ENCODE data around the gene MTERF4. TPM values are rescaled to one million over a fixed set of nuclear protein-coding genes. Genes with fewer than 3 reads are reported as not detected.

The MTERF4 gene
- total RNA-seq, 1 donor from 2014 or later, result 42.2 TPM

- Mint-ChIP-seq H3K36me3 (peaks cover 19% of the 10 kb centered on the region), H3K9me3 (no peaks in the 10 kb centered on the region), H3K4me3 (no peak overlapping the region), H3K4me1 (no peaks in the 10 kb centered on the region), H3K27ac (no peak overlapping the region), H3K27me3 (ENCODE audit: insufficient read depth, low read depth) (no peaks in the 10 kb centered on the region)
- H3K27me3 ChIP-seq, result no peaks in the 10 kb centered on the region
- peaks cover 15% of the 10 kb centered on the region for H4K20me1 ChIP-seq (ENCODE audit: low read depth)
- H3K4me1 ChIP-seq, result no peaks in the 10 kb centered on the region
- H3K9me3 ChIP-seq (ENCODE audit: low read depth), result no peaks in the 10 kb centered on the region
- H3K9ac ChIP-seq, result no peak overlapping the region
- no peak for TF ChIP-seq EZH2phosphoT487 (IDR thresholded peaks at IDR 0.05)
- TF ChIP-seq, protein P1, sequence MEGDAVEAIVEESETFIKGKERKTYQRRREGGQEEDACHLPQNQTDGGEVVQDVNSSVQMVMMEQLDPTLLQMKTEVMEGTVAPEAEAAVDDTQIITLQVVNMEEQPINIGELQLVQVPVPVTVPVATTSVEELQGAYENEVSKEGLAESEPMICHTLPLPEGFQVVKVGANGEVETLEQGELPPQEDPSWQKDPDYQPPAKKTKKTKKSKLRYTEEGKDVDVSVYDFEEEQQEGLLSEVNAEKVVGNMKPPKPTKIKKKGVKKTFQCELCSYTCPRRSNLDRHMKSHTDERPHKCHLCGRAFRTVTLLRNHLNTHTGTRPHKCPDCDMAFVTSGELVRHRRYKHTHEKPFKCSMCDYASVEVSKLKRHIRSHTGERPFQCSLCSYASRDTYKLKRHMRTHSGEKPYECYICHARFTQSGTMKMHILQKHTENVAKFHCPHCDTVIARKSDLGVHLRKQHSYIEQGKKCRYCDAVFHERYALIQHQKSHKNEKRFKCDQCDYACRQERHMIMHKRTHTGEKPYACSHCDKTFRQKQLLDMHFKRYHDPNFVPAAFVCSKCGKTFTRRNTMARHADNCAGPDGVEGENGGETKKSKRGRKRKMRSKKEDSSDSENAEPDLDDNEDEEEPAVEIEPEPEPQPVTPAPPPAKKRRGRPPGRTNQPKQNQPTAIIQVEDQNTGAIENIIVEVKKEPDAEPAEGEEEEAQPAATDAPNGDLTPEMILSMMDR (IDR thresholded peaks at IDR 0.05), result no peak
- TF ChIP-seq EZH2 (IDR thresholded peaks at IDR 0.05), result no peak
- H3K36me3 ChIP-seq, result peaks cover 7% of the 10 kb centered on the region
- no peak overlapping the region for H3K4me2 ChIP-seq
- DNase-seq (ENCODE audit: low spot score), result no peak
- H3K4me3 ChIP-seq, result no peak overlapping the region
- no peak overlapping the region for H2AFZ ChIP-seq (replicated peaks)
- peaks cover 4% of the 10 kb centered on the region for H3F3A ChIP-seq (ENCODE audit: low read depth)
- H3K27ac ChIP-seq, result no peak overlapping the region
- H3K79me2 ChIP-seq (ENCODE audit: low read depth), result no peaks in the 10 kb centered on the region
These were observed 10.2 kb downstream of the MTERF4 start for GRCh38 chr2:241091734-241092445.

DNA sequence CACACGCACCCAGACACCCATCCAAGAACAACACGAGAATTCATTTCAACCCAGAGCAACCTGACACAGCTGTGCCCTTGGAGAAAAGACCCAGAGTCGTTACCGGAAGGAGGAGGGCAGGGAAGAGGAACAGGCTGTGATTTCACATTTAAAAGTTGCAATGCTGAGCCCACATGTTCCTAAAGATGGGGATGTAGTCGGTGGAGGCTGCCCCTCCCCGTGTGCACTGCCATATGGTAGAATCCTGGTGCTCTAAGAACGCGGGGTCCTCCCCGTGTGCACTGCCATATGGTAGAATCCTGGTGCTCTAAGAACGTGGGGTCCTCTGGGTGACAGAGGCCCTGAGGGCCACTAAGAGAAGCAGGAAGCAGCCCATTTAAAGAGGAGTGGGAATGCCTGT is 10.9 kb downstream of the MTERF4 start:
- peaks cover 4% of the 10 kb centered on the region for H3F3A ChIP-seq (ENCODE audit: low read depth)
- no peaks in the 10 kb centered on the region for H3K9me3 ChIP-seq (ENCODE audit: low read depth)
- no peak overlapping the region for H3K9ac ChIP-seq
- peaks cover 7% of the 10 kb centered on the region for H3K36me3 ChIP-seq
- DNase-seq (ENCODE audit: low spot score), result no peak
- H3K4me3 ChIP-seq, result no peak overlapping the region
- Mint-ChIP-seq H3K36me3 (peaks cover 26% of the 10 kb centered on the region), H3K4me1 (no peaks in the 10 kb centered on the region), H3K4me3 (no peak overlapping the region), H3K9me3 (peaks cover 2% of the 10 kb centered on the region), H3K27me3 (ENCODE audit: insufficient read depth, low read depth) (no peaks in the 10 kb centered on the region), H3K27ac (no peak overlapping the region)
- H3K79me2 ChIP-seq (ENCODE audit: low read depth), result no peaks in the 10 kb centered on the region
- no peak overlapping the region for H2AFZ ChIP-seq (replicated peaks)
- H3K27ac ChIP-seq, result no peak overlapping the region
- TF ChIP-seq, protein P1 (IDR thresholded peaks at IDR 0.05), result no peak
- no peak for TF ChIP-seq EZH2phosphoT487 (IDR thresholded peaks at IDR 0.05)
- no peak for TF ChIP-seq EZH2 (IDR thresholded peaks at IDR 0.05)
- H3K4me1 ChIP-seq, result no peaks in the 10 kb centered on the region
- H3K4me2 ChIP-seq, result no peak overlapping the region
- H3K27me3 ChIP-seq, result no peaks in the 10 kb centered on the region
- H4K20me1 ChIP-seq (ENCODE audit: low read depth), result peaks cover 15% of the 10 kb centered on the region

DNA sequence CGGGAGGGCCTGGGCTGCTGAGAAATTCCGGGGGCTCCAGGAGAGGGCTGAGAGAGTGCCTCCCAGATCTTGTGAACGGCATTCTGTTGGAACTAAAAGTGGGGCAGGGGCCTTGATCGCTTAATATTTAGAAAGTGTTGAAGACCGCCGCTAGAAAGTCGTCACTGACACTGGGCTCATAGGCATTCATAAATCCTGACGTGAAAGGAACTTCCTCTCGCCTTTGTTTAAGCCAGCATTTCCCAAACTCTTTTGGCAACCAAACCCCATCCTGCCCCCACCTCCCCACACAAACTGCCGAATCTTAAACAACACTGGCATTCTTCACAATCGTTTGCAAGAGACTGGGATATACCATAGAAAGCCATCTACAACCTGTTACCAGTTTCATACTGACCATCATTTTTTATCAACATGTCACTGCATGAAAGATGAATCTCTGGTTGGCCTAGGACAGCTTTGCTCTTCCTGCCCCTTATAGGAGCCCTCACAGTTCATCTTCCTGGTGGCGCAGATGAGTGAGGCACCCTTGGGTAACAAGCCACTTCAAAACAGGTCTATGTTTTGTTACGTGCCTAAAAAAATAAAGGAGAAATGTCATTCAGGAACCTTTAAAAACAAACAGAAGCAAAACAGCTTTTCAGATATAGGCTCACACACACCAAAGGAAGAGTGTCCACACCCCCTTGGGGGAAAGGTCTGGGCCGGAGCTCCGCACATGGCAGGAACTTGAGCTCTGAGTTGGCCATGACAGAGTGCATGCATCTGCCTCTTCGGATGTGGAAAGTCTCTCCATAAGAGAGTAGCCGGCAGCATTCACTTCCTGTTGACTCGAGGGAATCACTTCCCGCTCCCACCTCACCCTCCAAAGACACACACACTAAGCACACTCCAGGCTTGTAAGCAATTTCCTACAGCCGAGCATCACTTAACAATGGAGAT is 13.0 kb downstream of the MTERF4 start:
- H4K20me1 ChIP-seq (ENCODE audit: low read depth), result peaks cover 2% of the 10 kb centered on the region
- no peaks in the 10 kb centered on the region for H3K27me3 ChIP-seq
- H3K4me2 ChIP-seq, result no peak overlapping the region
- H3K79me2 ChIP-seq (ENCODE audit: low read depth), result no peaks in the 10 kb centered on the region
- no peak overlapping the region for H3K4me3 Mint-ChIP-seq
- H3K36me3 Mint-ChIP-seq, result peaks cover 30% of the 10 kb centered on the region
- H3K9me3 ChIP-seq (ENCODE audit: low read depth), result no peaks in the 10 kb centered on the region
- no peaks in the 10 kb centered on the region for H3K4me1 Mint-ChIP-seq
- DNase-seq (ENCODE audit: low spot score), result no peak
- no peaks in the 10 kb centered on the region for H3K4me1 ChIP-seq
- TF ChIP-seq EZH2phosphoT487 (IDR thresholded peaks at IDR 0.05) (no peak), EZH2 (IDR thresholded peaks at IDR 0.05) (no peak)
- TF ChIP-seq, protein P1 (IDR thresholded peaks at IDR 0.05), result no peak
- no peak overlapping the region for H3K9ac ChIP-seq
- H3K27ac Mint-ChIP-seq, result no peak overlapping the region
- no peak overlapping the region for H2AFZ ChIP-seq (replicated peaks)
- peaks cover 3% of the 10 kb centered on the region for H3K36me3 ChIP-seq
- no peaks in the 10 kb centered on the region for H3F3A ChIP-seq (ENCODE audit: low read depth)
- no peaks in the 10 kb centered on the region for H3K27me3 Mint-ChIP-seq (ENCODE audit: insufficient read depth, low read depth)
- no peak overlapping the region for H3K27ac ChIP-seq
- no peak overlapping the region for H3K4me3 ChIP-seq
- H3K9me3 Mint-ChIP-seq, result peaks cover 10% of the 10 kb centered on the region

Measured in neural progenitor cell (in vitro differentiated cells).